HL-60 (cell line): Measurements from ENCODE around the gene SOCS3.

Source experiments
- DNase-seq, 2 experiments: peaks; one replicate each; pipeline ENCODE4 v3.0.0-alpha.2; 2010 to 2020; ENCODE audit warnings: low read depth in 1 of 2, low spot score in 1 of 2
- H3K27ac ChIP-seq: fragments of 250-450 bp; sonication (Bioruptor Pico); replicated peaks from 2 replicates; pipeline ENCODE4 v1.5.1; 2020; ENCODE audit warnings: mild to moderate bottlenecking, moderate library complexity
- H3K27me3 ChIP-seq: fragments of 250-450 bp; sonication (Bioruptor Pico); 2 replicates; pipeline ENCODE4 v1.5.1; 2021; ENCODE audit warnings: mild to moderate bottlenecking, moderate library complexity; ENCODE audit not compliant: insufficient read depth, poor library complexity, severe bottlenecking
- H3K4me3 ChIP-seq: replicated peaks from 2 replicates; pipeline ENCODE4 v1.5.1; 2011; ENCODE audit warnings: mild to moderate bottlenecking, control low read depth, low read length; ENCODE audit not compliant: insufficient read depth
- CTCF ChIP-seq: IDR thresholded peaks from one replicate; pipeline ENCODE4 v1.5.1; 2011; ENCODE audit warnings: low read length, control low read depth, inconsistent platforms; ENCODE audit not compliant: insufficient read depth
- GABPA ChIP-seq: IDR thresholded peaks from 2 replicates; pipeline ENCODE4 v1.6.1; 2012; ENCODE audit warnings: low read depth
- POLR2AphosphoS5 ChIP-seq: IDR thresholded peaks from 2 replicates; pipeline ENCODE4 v1.6.1; 2012; ENCODE audit warnings: low read depth
- REST ChIP-seq: IDR thresholded peaks from 2 replicates; pipeline ENCODE4 v1.6.1; 2012; ENCODE audit warnings: low read depth; ENCODE audit not compliant: insufficient replicate concordance
- SPI1 ChIP-seq: IDR thresholded peaks from 2 replicates; pipeline ENCODE4 v1.6.1; 2012; ENCODE audit warnings: low read depth, mild to moderate bottlenecking, borderline replicate concordance

SOCS3 gene

GRCh38 chr17:78395155-78395554, 35.3 kb upstream of the SOCS3 start:
- TF ChIP-seq REST: no peak
- no peak for TF ChIP-seq POLR2AphosphoS5
- TF ChIP-seq GABPA: no peak
- TF ChIP-seq SPI1: no peak
- no peak for TF ChIP-seq CTCF
- H3K4me3 ChIP-seq: no peak overlapping the region
- no peak for DNase-seq
- no peak overlapping the region for H3K27ac ChIP-seq
- no peaks in the 10 kb centered on the region for H3K27me3 ChIP-seq

- H3K27ac ChIP-seq: no peak overlapping the region
- TF ChIP-seq POLR2AphosphoS5 (no peak), REST (no peak), CTCF (no peak)
- H3K4me3 ChIP-seq: no peak overlapping the region
- no peak for DNase-seq
- H3K27me3 ChIP-seq: no peaks in the 10 kb centered on the region
These were observed 34.3 kb upstream of the SOCS3 start for GRCh38 chr17:78394209-78394608.

- TF ChIP-seq GABPA (no peak), CTCF (no peak), REST (no peak), POLR2AphosphoS5 (no peak), SPI1 (no peak)
- H3K27ac ChIP-seq: no peak overlapping the region
- DNase-seq: no peak
- no peak overlapping the region for H3K4me3 ChIP-seq
- H3K27me3 ChIP-seq: no peaks in the 10 kb centered on the region
These were observed 33.7 kb upstream of the SOCS3 start for GRCh38 chr17:78393575-78393974.
